Right cardiac atrium (tissue), 5 donors: Measurements from ENCODE around the gene OPN4. TPM values are rescaled to one million over a fixed set of nuclear protein-coding genes. Genes with fewer than 3 reads are reported as not detected.
A peak's percentile ranks its signal among the peaks of the same experiment; 100 is the strongest.

Experiments used
- ATAC-seq, 2 donors: fragments of 200-7000 bp; cut with Tn5 transposase; one replicate each; pipeline versions ENCODE4 v1.8.0 to v1.9.1; 2020; ENCODE audit warnings: moderate library complexity in 2 of 2, mild to moderate bottlenecking in 1 of 2
- DNase-seq, 3 donors: peaks; one replicate each; pipeline ENCODE4 v3.0.0-alpha.2; 2020
- H3K27ac ChIP-seq: one replicate; pipeline ENCODE4 v1.5.1; 2013; ENCODE audit warnings: mild to moderate bottlenecking, low read length, control low read depth, moderate library complexity
- H3K27me3 ChIP-seq: one replicate; pipeline ENCODE4 v1.6.1; 2013; ENCODE audit not compliant: control insufficient read depth, insufficient read depth
- H3K4me1 ChIP-seq: one replicate; pipeline ENCODE4 v1.6.1; 2013; ENCODE audit warnings: low read length; ENCODE audit not compliant: control insufficient read depth, insufficient read depth
- H3K4me3 ChIP-seq: one replicate; pipeline ENCODE4 v1.5.1; 2013; ENCODE audit warnings: low read length, control low read depth
- H3K9me3 ChIP-seq: one replicate; pipeline ENCODE4 v1.6.1; 2013; ENCODE audit warnings: low read length; ENCODE audit not compliant: control insufficient read depth
- WGBS: extraction: QIAGEN DNeasy Blood & Tissue Kit; methylation state at CpG from one replicate; pipeline ENCODE4 v1.1.7; 2013; 5-methylcytosine and 5-hydroxymethylcytosine counted together
- intact Hi-C, 4 donors: fragments of 100-400 bp; cut with DNase I; formaldehyde crosslinking; loops; one replicate each; pipeline versions ENCODE4 v1.11.0 to v1.14.0; 2022 to 2023
- polyA plus RNA-seq: library from polyadenylated mRNA; stranded (reverse); fragments of 200-250 nt; gene quantifications from one replicate; pipeline ENCODE4 v1.2.3, GENCODE V29; 2013
- total RNA-seq, 4 donors: library from RNA; stranded (reverse); fragmentation: NEBNext Ultra II Directional; extraction: Animal tissue kit (Norgen Biotek cat#: 25700); gene quantifications; one replicate each; pipeline ENCODE4 v1.2.1, GENCODE V29; 2021
- donor health status: healthy with polysubstance abuse.
- donor health status: DM: no; HTN: yes; CAD: no.
- donor health status: DM: no; HTN: no; CAD: no.
- donor health status: DM: no; HTN: yes; CAD: no; lungs with severe emphysema.
- donor health status: DM: yes; HTN: yes; CAD: no.

OPN4 gene
- total and polyA plus RNA-seq, 5 donors: 0.32 to 1.2 (median 0.93) TPM

- H3K27ac ChIP-seq: peak overlapping the region; percentile 37
- intact Hi-C loops: loop anchor here in 3 of 4 donors (5.0 to 10.0 kb wide), 2 partner anchors 203 to 205 kb away; no protein-coding TSS in a partner anchor
- peak; percentile 1 to 2 for ATAC-seq
- no peaks in the 10 kb centered on the region for H3K4me1 ChIP-seq
- peak in 1 of 3 donors; percentile 54 for DNase-seq
- WGBS: 73% methylated on average over 8 of the region's 8 CpGs
- H3K4me3 ChIP-seq: no peak overlapping the region
- no peaks in the 10 kb centered on the region for H3K9me3 ChIP-seq
- H3K27me3 ChIP-seq: no peaks in the 10 kb centered on the region
Measured at GRCh38 chr10:86692023-86692514, 37.7 kb downstream of the OPN4 start.

DNA sequence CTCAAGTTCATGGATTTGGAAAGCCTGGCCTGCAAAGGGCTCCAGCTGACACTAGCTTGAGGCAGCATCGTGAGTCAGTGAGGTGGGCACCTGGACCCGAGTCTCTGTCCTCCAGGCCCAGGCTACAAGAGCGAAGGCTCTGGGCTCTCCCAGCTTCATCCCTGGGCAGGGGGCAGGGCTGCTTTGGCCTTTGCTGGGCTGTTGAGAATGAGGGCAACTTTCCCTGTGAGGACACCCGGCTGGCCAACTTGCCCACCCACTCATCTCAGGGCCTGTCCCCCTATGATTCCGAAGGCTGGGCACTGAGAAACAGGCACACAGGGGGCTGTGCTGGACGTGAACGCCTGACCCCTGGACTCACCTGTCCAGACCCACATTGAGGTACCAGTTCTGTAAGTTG, 38.3 kb downstream of the OPN4 start:
- Histone ChIP-seq H3K4me3 (no peak overlapping the region), H3K9me3 (no peaks in the 10 kb centered on the region), H3K27ac (peak overlapping the region; percentile 11), H3K4me1 (no peaks in the 10 kb centered on the region), H3K27me3 (no peaks in the 10 kb centered on the region)
- intact Hi-C loops: loop anchor here in 3 of 4 donors (5.0 to 10.0 kb wide), 2 partner anchors 202 to 205 kb away; no protein-coding TSS in a partner anchor
- peak in 2 of 3 donors; percentile 53 for DNase-seq
- ATAC-seq: no peak
- WGBS: 90% methylated on average over 7 of the region's 7 CpGs

DNA sequence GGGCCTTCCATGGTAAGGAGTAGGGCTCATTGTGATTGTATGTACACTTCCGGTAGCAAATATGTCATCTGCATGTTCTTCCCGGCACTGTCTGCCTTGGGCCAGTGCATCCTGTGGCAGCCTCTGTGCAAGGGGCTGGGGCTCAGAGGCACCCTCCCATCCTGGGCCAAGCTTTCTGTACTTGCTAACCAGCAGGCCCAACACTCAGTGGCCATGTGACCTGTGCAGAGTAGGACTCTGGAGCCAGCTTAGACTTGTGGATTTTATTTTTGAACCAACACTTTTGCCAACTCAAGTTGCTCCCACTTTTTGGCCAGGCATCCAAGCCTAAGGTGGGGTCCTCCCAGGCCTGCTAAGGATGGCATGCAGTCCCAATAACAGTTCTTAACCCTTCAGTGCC, 38.9 kb downstream of the OPN4 start:
- H3K27ac ChIP-seq: peak overlapping the region; percentile 25
- no peaks in the 10 kb centered on the region for H3K27me3 ChIP-seq
- DNase-seq: peak in 2 of 3 donors; percentile 44 to 53
- no peak overlapping the region for H3K4me3 ChIP-seq
- no peaks in the 10 kb centered on the region for H3K9me3 ChIP-seq
- intact Hi-C loops: loop anchor here in 3 of 4 donors (5.0 to 10.0 kb wide), 2 partner anchors 202 to 204 kb away; no protein-coding TSS in a partner anchor
- WGBS: 65% methylated on average over 2 of the region's 2 CpGs
- no peaks in the 10 kb centered on the region for H3K4me1 ChIP-seq
- no peak for ATAC-seq

DNA sequence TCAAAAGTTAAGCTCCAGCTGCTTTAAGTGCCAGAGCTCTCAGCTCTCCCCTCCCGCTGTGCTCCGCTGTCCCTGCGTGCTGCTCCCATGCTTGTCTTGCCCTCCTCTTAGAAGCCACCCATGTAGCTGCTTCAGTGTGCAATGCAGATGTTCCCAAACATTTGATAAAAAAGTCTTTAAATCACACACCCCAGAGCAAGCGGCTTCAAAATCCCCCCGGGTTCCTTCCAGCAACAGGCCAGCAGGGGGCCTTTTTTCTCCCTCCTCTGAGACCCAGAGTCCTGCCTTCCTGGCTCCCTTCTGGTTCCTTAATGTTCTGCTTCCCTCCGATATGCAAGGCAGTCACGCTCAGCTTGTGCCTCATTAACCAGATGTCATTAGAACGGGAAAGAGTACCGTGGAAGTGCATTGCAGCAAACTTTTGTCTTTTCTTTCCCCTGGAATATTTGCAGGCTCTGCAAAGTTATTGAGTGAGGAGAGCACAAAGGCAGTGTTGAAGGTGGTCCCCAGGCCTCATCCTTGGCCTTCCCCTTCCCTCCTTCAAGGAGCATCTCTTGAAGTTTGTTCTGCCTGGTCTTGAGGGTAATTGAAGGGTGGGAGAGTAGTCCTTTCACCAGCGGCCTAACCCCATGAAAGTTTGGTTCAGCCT, 39.5 kb downstream of the OPN4 start:
- H3K27me3 ChIP-seq: no peaks in the 10 kb centered on the region
- H3K9me3 ChIP-seq: no peaks in the 10 kb centered on the region
- ATAC-seq (no peak), DNase-seq (peak; percentile 54 to 83 (median 75))
- intact Hi-C loops: loop anchor here in 3 of 4 donors (5.0 to 10.0 kb wide), 2 partner anchors 201 to 203 kb away; no protein-coding TSS in a partner anchor
- 17% methylated on average over 10 of the region's 10 CpGs for WGBS
- no peaks in the 10 kb centered on the region for H3K4me1 ChIP-seq
- no peak overlapping the region for H3K4me3 ChIP-seq
- peak overlapping the region; percentile 23 for H3K27ac ChIP-seq

- Histone ChIP-seq H3K27ac (peak overlapping the region; percentile 14), H3K4me1 (no peaks in the 10 kb centered on the region), H3K27me3 (no peaks in the 10 kb centered on the region), H3K9me3 (no peaks in the 10 kb centered on the region), H3K4me3 (no peak overlapping the region)
- ATAC-seq (no peak), DNase-seq (peak in 2 of 3 donors; percentile 30 to 46)
- intact Hi-C loops: loop anchor here in 1 of 4 donors (10.0 kb wide), 1 partner anchor 196 kb away; no protein-coding TSS in a partner anchor
- 70% methylated on average over 9 of the region's 9 CpGs for WGBS
Measured at GRCh38 chr10:86698207-86698940, 44.0 kb downstream of the OPN4 start.

GRCh38 chr10:86699125-86699524, 44.8 kb downstream of the OPN4 start:
- peak in 1 of 3 donors; percentile 27 for DNase-seq
- Histone ChIP-seq H3K4me3 (no peak overlapping the region), H3K27me3 (no peaks in the 10 kb centered on the region), H3K27ac (peak overlapping the region; percentile 6), H3K4me1 (no peaks in the 10 kb centered on the region), H3K9me3 (no peaks in the 10 kb centered on the region)
- intact Hi-C loops: loop anchor here in 1 of 4 donors (10.0 kb wide), 1 partner anchor 196 kb away; no protein-coding TSS in a partner anchor
- ATAC-seq: no peak
- 75% methylated on average over 7 of the region's 7 CpGs for WGBS

DNA sequence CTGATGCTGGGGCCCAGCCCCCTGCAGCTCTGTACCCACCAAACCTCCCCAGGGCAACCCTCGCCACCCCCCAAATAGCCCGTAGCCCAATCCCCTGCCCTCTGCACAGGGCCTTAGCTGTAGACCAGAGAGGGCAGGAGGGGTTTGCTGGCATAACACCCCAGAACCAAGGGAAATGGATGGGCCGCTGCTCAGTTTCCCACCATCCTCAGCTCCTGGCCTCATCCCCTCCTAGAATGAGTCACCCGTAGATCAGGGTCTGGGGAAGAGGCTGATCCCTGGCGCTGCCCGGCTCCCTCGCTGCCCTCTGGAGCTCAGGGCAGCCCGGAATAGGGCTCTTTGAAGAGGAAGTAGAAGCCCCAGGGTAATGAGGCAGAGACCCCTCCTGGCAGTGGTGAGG, 45.2 kb downstream of the OPN4 start:
- DNase-seq: peak in 2 of 3 donors; percentile 6 to 44
- no peaks in the 10 kb centered on the region for H3K4me1 ChIP-seq
- intact Hi-C loops: loop anchor here in 1 of 4 donors (10.0 kb wide), 1 partner anchor 195 kb away; no protein-coding TSS in a partner anchor
- WGBS: 84% methylated on average over 8 of the region's 8 CpGs
- H3K27ac ChIP-seq: no peak overlapping the region
- no peaks in the 10 kb centered on the region for H3K9me3 ChIP-seq
- no peak overlapping the region for H3K4me3 ChIP-seq
- H3K27me3 ChIP-seq: no peaks in the 10 kb centered on the region
- peak in 1 of 2 donors; percentile 1 for ATAC-seq

GRCh38 chr10:86699991-86700840, 45.9 kb downstream of the OPN4 start:
- DNase-seq (peak; percentile 11 to 46 (median 26)), ATAC-seq (peak in 1 of 2 donors; percentile 0)
- Histone ChIP-seq H3K4me1 (no peaks in the 10 kb centered on the region), H3K4me3 (no peak overlapping the region), H3K9me3 (no peaks in the 10 kb centered on the region), H3K27ac (peak overlapping the region; percentile 21), H3K27me3 (no peaks in the 10 kb centered on the region)
- intact Hi-C loops: loop anchor here in 1 of 4 donors (10.0 kb wide), 1 partner anchor 195 kb away; no protein-coding TSS in a partner anchor
- 87% methylated on average over 9 of the region's 9 CpGs for WGBS

- no peak overlapping the region for H3K27ac ChIP-seq
Measured at GRCh38 chr10:86700851-86701617, 46.7 kb downstream of the OPN4 start.

More at GRCh38 chr10:86700851-86701617, 46.7 kb downstream of the OPN4 start:
- Histone ChIP-seq H3K9me3 (no peaks in the 10 kb centered on the region), H3K4me3 (no peak overlapping the region), H3K4me1 (no peaks in the 10 kb centered on the region), H3K27me3 (no peaks in the 10 kb centered on the region)
- intact Hi-C loops: no loop called here
- DNase-seq (peak in 1 of 3 donors; percentile 13), ATAC-seq (peak in 1 of 2 donors; percentile 1)
- 94% methylated on average over 12 of the region's 12 CpGs for WGBS
